HEK293 (cell line): ENCODE measurements around the gene KLHL12.

Experiments
- CTCF ChIA-PET: fragments of 350-600 bp; formaldehyde crosslinking; extraction: SDS; loops from one replicate; lab custom pipeline; 2021; ENCODE audit warnings: antibody characterized with exemption; lab: Yijun Ruan, JAX
- POLR2A ChIA-PET: fragments of 300-600 bp; formaldehyde crosslinking; extraction: SDS; loops from one replicate; lab custom pipeline; 2020; ENCODE audit warnings: antibody characterized with exemption, inconsistent platforms; lab: Yijun Ruan, JAX
- H3K27ac ChIP-seq: fragments of 200-500 bp; sonication (Bioruptor generic); 2 replicates; pipeline ENCODE4 v1.5.1; 2014; ENCODE audit warnings: low read depth, low read length, control low read depth, inconsistent platforms; ENCODE audit errors: extremely low read depth
- H3K36me3 ChIP-seq, 2 experiments: fragments of 200-500 bp in 1 of 2; sonication (Bioruptor generic) in 1 of 2; 1 replicate in 1 of 2; 2 replicates in 1 of 2; pipeline ENCODE4 v1.5.1; 2014 to 2017; ENCODE audit warnings: inconsistent platforms in 2 of 2, low read length in 2 of 2; ENCODE audit not compliant: control insufficient read depth in 2 of 2, insufficient read depth in 1 of 2
- H3K4me1 ChIP-seq: fragments of 200-500 bp; sonication (Bioruptor generic); 2 replicates; pipeline ENCODE4 v1.5.1; 2014; ENCODE audit warnings: mild to moderate bottlenecking, low read length, inconsistent platforms; ENCODE audit not compliant: control insufficient read depth, insufficient read depth
- H3K4me3 ChIP-seq: 2 replicates; pipeline ENCODE4 v1.5.1; 2011; ENCODE audit warnings: low read depth, mild to moderate bottlenecking, control low read depth, low read length, moderate library complexity
- H3K9me3 ChIP-seq: fragments of 200-500 bp; sonication (Bioruptor generic); 2 replicates; pipeline ENCODE4 v1.5.1; 2014; ENCODE audit warnings: low read depth, low read length, inconsistent platforms; ENCODE audit not compliant: control insufficient read depth, insufficient read depth
- BCL11A ChIP-seq: fragments of 450-650 bp; formaldehyde crosslinking; IDR thresholded peaks from 2 replicates; pipeline ENCODE4 v1.5.1; 2016; ENCODE audit warnings: low read depth, missing biosample characterization, missing genetic modification characterization
- BCL11B ChIP-seq: fragments of 450-650 bp; formaldehyde crosslinking; IDR thresholded peaks from 2 replicates; pipeline ENCODE4 v1.5.1; 2016; ENCODE audit warnings: low read depth, missing biosample characterization, missing genetic modification characterization
- KLF1 ChIP-seq: fragments of 450-650 bp; formaldehyde crosslinking; IDR thresholded peaks from 2 replicates; pipeline ENCODE4 v1.5.1; 2016; ENCODE audit warnings: missing biosample characterization, missing genetic modification characterization
- MYNN ChIP-seq: fragments of 450-650 bp; formaldehyde crosslinking; IDR thresholded peaks from 2 replicates; pipeline ENCODE4 v1.5.1; 2016; ENCODE audit warnings: missing biosample characterization, missing genetic modification characterization, borderline replicate concordance
- OVOL3 ChIP-seq: fragments of 450-650 bp; formaldehyde crosslinking; IDR thresholded peaks from 2 replicates; pipeline ENCODE4 v1.5.1; 2016; ENCODE audit warnings: missing biosample characterization, missing genetic modification characterization
- SP2 ChIP-seq: fragments of 450-650 bp; formaldehyde crosslinking; IDR thresholded peaks from 2 replicates; pipeline ENCODE4 v1.5.1; 2016; ENCODE audit warnings: missing biosample characterization, missing genetic modification characterization
- YY1 ChIP-seq: fragments of 450-650 bp; formaldehyde crosslinking; IDR thresholded peaks from 2 replicates; pipeline ENCODE4 v1.5.1; 2018; ENCODE audit warnings: missing biosample characterization, missing genetic modification characterization
- ZFP69B ChIP-seq: fragments of 450-650 bp; formaldehyde crosslinking; IDR thresholded peaks from 2 replicates; pipeline ENCODE4 v1.5.1; 2016; ENCODE audit warnings: missing biosample characterization, missing genetic modification characterization
- ZNF37A ChIP-seq: fragments of 450-650 bp; IDR thresholded peaks from 2 replicates; pipeline ENCODE4 v1.5.1; 2018; ENCODE audit warnings: missing biosample characterization, missing genetic modification characterization
- ZNF426 ChIP-seq: fragments of 450-650 bp; formaldehyde crosslinking; IDR thresholded peaks from 2 replicates; pipeline ENCODE4 v1.5.1; 2017; ENCODE audit warnings: missing biosample characterization, missing genetic modification characterization, mild to moderate bottlenecking, inconsistent platforms, moderate library complexity
- ZNF571 ChIP-seq: fragments of 450-650 bp; formaldehyde crosslinking; IDR thresholded peaks from 2 replicates; pipeline ENCODE4 v1.5.0; 2017; ENCODE audit warnings: missing biosample characterization, missing genetic modification characterization
- ZNF585B ChIP-seq: fragments of 450-650 bp; formaldehyde crosslinking; IDR thresholded peaks from 2 replicates; pipeline ENCODE4 v1.5.1; 2016; ENCODE audit warnings: missing biosample characterization, missing genetic modification characterization
- ZNF600 ChIP-seq: fragments of 450-650 bp; formaldehyde crosslinking; IDR thresholded peaks from 2 replicates; pipeline ENCODE4 v1.5.1; 2016; ENCODE audit warnings: missing biosample characterization, missing genetic modification characterization
- ZNF777 ChIP-seq: fragments of 450-650 bp; formaldehyde crosslinking; IDR thresholded peaks from 2 replicates; pipeline ENCODE4 v1.5.1; 2017; ENCODE audit warnings: missing biosample characterization, missing genetic modification characterization, borderline replicate concordance
- TF ChIP-seq, protein P1 (sequence below): fragments of 450-650 bp; formaldehyde crosslinking; IDR thresholded peaks from 2 replicates; pipeline ENCODE4 v1.5.1; 2016; ENCODE audit warnings: missing biosample characterization, missing genetic modification characterization
- TF ChIP-seq, protein P2 (sequence below): fragments of 450-650 bp; formaldehyde crosslinking; conservative IDR thresholded peaks from 2 replicates; pipeline ENCODE4 v1.5.1; 2016; ENCODE audit warnings: low read depth, missing biosample characterization, missing genetic modification characterization
- TF ChIP-seq, protein P3 (sequence below): fragments of 450-650 bp; formaldehyde crosslinking; conservative IDR thresholded peaks from 2 replicates; pipeline ENCODE4 v1.5.1; 2016; ENCODE audit warnings: low read depth, missing biosample characterization, missing genetic modification characterization
- TF ChIP-seq, protein P4 (sequence below): fragments of 450-650 bp; IDR thresholded peaks from 2 replicates; pipeline ENCODE4 v1.5.1; 2018; ENCODE audit warnings: missing biosample characterization, missing genetic modification characterization

The KLHL12 gene

DNA sequence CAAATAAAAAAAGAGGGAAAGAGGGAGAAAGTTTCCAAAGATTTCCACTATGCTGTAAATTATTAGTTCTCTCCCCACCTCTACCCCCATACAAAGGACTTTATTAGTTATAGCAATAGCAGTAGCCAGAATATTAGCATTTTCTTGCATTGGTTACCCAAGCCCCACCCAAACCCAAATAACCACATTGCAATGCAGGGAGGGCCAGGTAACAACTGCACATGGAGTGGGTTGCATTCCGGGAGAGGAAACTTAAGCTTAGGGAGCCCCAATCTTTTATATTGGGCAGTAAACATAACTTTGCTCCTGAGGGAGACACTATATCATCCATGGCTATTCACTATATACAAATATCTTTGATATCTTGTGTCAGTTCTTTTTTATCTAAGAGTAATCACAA is 25.1 kb upstream of the KLHL12 start:
- no peaks in the 10 kb centered on the region for H3K9me3 ChIP-seq
- H3K27ac ChIP-seq, result no peak overlapping the region
- H3K4me3 ChIP-seq, result no peak overlapping the region
- TF ChIP-seq ZNF571 (no peak), SP2 (tag by site-specific recombination) (no peak), ZNF585B (tag by site-specific recombination) (no peak), ZNF600 (tag by site-specific recombination) (no peak), ZFP69B (no peak), ZNF426 (tag by site-specific recombination) (no peak), MYNN (no peak), ZNF37A (no peak), BCL11A (no peak), OVOL3 (tag by site-specific recombination) (no peak), BCL11B (tag by site-specific recombination) (no peak), YY1 (tag by site-specific recombination) (no peak), KLF1 (tag by site-specific recombination) (no peak), ZNF777 (no peak)
- TF ChIP-seq, protein P1, sequence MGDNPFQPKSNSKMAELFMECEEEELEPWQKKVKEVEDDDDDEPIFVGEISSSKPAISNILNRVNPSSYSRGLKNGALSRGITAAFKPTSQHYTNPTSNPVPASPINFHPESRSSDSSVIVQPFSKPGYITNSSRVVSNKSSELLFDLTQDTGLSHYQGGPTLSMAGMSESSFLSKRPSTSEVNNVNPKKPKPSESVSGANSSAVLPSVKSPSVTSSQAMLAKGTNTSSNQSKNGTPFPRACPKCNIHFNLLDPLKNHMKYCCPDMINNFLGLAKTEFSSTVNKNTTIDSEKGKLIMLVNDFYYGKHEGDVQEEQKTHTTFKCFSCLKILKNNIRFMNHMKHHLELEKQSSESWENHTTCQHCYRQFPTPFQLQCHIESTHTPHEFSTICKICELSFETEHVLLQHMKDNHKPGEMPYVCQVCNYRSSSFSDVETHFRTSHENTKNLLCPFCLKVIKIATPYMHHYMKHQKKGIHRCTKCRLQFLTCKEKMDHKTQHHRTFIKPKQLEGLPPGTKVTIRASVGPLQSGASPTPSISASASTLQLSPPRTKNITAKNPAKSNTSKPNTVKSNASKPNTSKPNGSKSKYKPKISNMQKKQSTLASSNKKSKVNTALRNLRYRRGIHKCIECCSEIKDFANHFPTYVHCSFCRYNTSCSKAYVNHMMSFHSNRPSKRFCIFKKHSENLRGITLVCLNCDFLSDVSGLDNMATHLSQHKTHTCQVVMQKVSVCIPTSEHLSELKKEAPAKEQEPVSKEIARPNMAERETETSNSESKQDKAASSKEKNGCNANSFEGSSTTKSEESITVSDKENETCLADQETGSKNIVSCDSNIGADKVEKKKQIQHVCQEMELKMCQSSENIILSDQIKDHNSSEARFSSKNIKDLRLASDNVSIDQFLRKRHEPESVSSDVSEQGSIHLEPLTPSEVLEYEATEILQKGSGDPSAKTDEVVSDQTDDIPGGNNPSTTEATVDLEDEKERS (tag by site-specific recombination), result no peak
- TF ChIP-seq, protein P2, sequence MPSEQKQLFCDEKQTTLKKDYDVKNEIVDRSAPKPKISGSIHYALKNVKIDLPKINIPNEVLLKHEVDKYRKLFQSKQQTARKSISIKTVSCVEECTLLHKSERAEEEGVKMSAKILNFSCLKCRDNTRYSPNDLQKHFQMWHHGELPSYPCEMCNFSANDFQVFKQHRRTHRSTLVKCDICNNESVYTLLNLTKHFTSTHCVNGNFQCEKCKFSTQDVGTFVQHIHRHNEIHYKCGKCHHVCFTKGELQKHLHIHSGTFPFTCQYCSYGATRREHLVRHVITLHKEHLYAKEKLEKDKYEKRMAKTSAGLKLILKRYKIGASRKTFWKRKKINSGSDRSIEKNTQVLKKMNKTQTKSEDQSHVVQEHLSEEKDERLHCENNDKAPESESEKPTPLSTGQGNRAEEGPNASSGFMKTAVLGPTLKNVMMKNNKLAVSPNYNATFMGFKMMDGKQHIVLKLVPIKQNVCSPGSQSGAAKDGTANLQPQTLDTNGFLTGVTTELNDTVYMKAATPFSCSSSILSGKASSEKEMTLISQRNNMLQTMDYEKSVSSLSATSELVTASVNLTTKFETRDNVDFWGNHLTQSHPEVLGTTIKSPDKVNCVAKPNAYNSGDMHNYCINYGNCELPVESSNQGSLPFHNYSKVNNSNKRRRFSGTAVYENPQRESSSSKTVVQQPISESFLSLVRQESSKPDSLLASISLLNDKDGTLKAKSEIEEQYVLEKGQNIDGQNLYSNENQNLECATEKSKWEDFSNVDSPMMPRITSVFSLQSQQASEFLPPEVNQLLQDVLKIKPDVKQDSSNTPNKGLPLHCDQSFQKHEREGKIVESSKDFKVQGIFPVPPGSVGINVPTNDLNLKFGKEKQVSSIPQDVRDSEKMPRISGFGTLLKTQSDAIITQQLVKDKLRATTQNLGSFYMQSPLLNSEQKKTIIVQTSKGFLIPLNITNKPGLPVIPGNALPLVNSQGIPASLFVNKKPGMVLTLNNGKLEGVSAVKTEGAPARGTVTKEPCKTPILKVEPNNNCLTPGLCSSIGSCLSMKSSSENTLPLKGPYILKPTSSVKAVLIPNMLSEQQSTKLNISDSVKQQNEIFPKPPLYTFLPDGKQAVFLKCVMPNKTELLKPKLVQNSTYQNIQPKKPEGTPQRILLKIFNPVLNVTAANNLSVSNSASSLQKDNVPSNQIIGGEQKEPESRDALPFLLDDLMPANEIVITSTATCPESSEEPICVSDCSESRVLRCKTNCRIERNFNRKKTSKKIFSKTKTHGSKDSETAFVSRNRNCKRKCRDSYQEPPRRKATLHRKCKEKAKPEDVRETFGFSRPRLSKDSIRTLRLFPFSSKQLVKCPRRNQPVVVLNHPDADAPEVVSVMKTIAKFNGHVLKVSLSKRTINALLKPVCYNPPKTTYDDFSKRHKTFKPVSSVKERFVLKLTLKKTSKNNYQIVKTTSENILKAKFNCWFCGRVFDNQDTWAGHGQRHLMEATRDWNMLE, result no peak
- TF ChIP-seq, protein P3, sequence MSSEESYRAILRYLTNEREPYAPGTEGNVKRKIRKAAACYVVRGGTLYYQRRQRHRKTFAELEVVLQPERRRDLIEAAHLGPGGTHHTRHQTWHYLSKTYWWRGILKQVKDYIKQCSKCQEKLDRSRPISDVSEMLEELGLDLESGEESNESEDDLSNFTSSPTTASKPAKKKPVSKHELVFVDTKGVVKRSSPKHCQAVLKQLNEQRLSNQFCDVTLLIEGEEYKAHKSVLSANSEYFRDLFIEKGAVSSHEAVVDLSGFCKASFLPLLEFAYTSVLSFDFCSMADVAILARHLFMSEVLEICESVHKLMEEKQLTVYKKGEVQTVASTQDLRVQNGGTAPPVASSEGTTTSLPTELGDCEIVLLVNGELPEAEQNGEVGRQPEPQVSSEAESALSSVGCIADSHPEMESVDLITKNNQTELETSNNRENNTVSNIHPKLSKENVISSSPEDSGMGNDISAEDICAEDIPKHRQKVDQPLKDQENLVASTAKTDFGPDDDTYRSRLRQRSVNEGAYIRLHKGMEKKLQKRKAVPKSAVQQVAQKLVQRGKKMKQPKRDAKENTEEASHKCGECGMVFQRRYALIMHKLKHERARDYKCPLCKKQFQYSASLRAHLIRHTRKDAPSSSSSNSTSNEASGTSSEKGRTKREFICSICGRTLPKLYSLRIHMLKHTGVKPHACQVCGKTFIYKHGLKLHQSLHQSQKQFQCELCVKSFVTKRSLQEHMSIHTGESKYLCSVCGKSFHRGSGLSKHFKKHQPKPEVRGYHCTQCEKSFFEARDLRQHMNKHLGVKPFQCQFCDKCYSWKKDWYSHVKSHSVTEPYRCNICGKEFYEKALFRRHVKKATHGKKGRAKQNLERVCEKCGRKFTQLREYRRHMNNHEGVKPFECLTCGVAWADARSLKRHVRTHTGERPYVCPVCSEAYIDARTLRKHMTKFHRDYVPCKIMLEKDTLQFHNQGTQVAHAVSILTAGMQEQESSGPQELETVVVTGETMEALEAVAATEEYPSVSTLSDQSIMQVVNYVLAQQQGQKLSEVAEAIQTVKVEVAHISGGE, result no peak
- TF ChIP-seq, protein P4, sequence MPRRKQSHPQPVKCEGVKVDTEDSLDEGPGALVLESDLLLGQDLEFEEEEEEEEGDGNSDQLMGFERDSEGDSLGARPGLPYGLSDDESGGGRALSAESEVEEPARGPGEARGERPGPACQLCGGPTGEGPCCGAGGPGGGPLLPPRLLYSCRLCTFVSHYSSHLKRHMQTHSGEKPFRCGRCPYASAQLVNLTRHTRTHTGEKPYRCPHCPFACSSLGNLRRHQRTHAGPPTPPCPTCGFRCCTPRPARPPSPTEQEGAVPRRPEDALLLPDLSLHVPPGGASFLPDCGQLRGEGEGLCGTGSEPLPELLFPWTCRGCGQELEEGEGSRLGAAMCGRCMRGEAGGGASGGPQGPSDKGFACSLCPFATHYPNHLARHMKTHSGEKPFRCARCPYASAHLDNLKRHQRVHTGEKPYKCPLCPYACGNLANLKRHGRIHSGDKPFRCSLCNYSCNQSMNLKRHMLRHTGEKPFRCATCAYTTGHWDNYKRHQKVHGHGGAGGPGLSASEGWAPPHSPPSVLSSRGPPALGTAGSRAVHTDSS (tag by site-specific recombination), result no peak
- POLR2A ChIA-PET, result interaction anchor here (0.6 kb wide), 1 partner anchor 91 kb away, joined by 7 read pairs; no protein-coding TSS in a partner anchor
- H3K36me3 ChIP-seq, result peaks cover 15 to 73% of the 10 kb centered on the region in 2 experiments
- CTCF ChIA-PET, result interaction anchor here (0.6 to 1.1 kb wide), 5 partner anchors 9 to 318 kb away, joined by 3 to 5 read pairs (median 3); no protein-coding TSS in a partner anchor
- H3K4me1 ChIP-seq, result no peaks in the 10 kb centered on the region
